Liver (tissue), 3 donors: Measurements from ENCODE around the gene ABCA1.

ENCODE experiments used
- HNF4A ChIP-seq, 2 donors: conservative IDR thresholded peaks; 2 replicates each; pipeline ENCODE4 v1.6.1; 2016; ENCODE audit warnings: antibody characterized with exemption in 2 of 2, mild to moderate bottlenecking in 2 of 2
- JUND ChIP-seq, 2 donors: IDR thresholded peaks; 2 replicates each; pipeline ENCODE4 v1.6.1; 2016; ENCODE audit warnings: antibody characterized with exemption in 2 of 2
- YY1 ChIP-seq: IDR thresholded peaks from 2 replicates; pipeline ENCODE4 v1.6.1; 2016; ENCODE audit warnings: antibody characterized with exemption, mild to moderate bottlenecking
- TF ChIP-seq, protein P1 (sequence below): fragments of 150-350 bp; IDR thresholded peaks from 2 replicates; pipeline ENCODE4 v1.5.1; 2017; ENCODE audit warnings: improper control_type of control experiment, low read depth, low read length; ENCODE audit not compliant: missing input control
- TF ChIP-seq, protein P2 (sequence below): IDR thresholded peaks from 2 replicates; pipeline ENCODE4 v1.6.1; 2016; ENCODE audit warnings: antibody characterized with exemption
- donor health status: healthy.
- donor health status: healthy.

DNA sequence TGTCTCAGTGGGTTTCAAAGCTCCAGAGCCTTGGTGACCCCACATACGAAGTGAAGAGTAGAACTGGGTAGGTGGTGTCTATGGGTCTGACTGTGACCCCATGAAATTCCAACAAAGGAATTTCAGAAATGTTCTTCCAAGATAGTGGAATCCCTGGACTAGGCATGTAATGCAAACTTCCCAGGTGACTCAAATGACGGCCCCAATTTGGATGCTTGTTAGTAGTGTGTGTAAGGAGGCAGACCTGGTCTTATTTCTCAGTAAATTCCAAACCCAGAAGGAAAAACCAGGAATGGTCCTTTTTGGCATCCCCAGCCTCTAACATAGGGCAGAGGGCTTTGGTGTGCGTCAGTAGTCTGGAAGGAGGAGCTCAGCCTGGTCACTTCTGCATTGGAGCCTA is 43.6 kb upstream of the ABCA1 start:
- TF ChIP-seq, protein P1, sequence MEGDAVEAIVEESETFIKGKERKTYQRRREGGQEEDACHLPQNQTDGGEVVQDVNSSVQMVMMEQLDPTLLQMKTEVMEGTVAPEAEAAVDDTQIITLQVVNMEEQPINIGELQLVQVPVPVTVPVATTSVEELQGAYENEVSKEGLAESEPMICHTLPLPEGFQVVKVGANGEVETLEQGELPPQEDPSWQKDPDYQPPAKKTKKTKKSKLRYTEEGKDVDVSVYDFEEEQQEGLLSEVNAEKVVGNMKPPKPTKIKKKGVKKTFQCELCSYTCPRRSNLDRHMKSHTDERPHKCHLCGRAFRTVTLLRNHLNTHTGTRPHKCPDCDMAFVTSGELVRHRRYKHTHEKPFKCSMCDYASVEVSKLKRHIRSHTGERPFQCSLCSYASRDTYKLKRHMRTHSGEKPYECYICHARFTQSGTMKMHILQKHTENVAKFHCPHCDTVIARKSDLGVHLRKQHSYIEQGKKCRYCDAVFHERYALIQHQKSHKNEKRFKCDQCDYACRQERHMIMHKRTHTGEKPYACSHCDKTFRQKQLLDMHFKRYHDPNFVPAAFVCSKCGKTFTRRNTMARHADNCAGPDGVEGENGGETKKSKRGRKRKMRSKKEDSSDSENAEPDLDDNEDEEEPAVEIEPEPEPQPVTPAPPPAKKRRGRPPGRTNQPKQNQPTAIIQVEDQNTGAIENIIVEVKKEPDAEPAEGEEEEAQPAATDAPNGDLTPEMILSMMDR: no peak
- TF ChIP-seq, protein P2, sequence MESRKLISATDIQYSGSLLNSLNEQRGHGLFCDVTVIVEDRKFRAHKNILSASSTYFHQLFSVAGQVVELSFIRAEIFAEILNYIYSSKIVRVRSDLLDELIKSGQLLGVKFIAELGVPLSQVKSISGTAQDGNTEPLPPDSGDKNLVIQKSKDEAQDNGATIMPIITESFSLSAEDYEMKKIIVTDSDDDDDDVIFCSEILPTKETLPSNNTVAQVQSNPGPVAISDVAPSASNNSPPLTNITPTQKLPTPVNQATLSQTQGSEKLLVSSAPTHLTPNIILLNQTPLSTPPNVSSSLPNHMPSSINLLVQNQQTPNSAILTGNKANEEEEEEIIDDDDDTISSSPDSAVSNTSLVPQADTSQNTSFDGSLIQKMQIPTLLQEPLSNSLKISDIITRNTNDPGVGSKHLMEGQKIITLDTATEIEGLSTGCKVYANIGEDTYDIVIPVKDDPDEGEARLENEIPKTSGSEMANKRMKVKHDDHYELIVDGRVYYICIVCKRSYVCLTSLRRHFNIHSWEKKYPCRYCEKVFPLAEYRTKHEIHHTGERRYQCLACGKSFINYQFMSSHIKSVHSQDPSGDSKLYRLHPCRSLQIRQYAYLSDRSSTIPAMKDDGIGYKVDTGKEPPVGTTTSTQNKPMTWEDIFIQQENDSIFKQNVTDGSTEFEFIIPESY: no peak
- TF ChIP-seq HNF4A (conservative IDR thresholded peaks at IDR 0.05) (no peak), JUND (IDR thresholded peaks at IDR 0.05) (no peak), YY1 (no peak)
